H9 (cell line): Measurements from ENCODE around the gene HES4. TPM values are rescaled to one million over a fixed set of nuclear protein-coding genes. Genes with fewer than 3 reads are reported as not detected.

Source experiments
- DNase-seq: peaks from one replicate; pipeline ENCODE4 v3.0.0-alpha.2; 2017
- H2AFZ ChIP-seq: one replicate; pipeline ENCODE4 v1.6.1; 2013; ENCODE audit warnings: mild to moderate bottlenecking, low read length, control low read depth, moderate library complexity
- H2AK5ac ChIP-seq: 2 replicates; pipeline ENCODE4 v1.6.1; 2013; ENCODE audit warnings: low read length, control low read depth, mixed read lengths; ENCODE audit not compliant: insufficient read length
- H2BK120ac ChIP-seq: one replicate; pipeline ENCODE4 v1.6.1; 2013; ENCODE audit warnings: low read depth, mild to moderate bottlenecking, low read length, control low read depth, inconsistent platforms; ENCODE audit not compliant: poor library complexity, severe bottlenecking
- H2BK12ac ChIP-seq: 2 replicates; pipeline ENCODE4 v1.6.1; 2013; ENCODE audit warnings: low read length, control low read depth, mixed read lengths, low read depth; ENCODE audit not compliant: insufficient read length
- H2BK15ac ChIP-seq: 2 replicates; pipeline ENCODE4 v1.6.1; 2013; ENCODE audit warnings: low read depth, low read length, control low read depth
- H2BK20ac ChIP-seq: one replicate; pipeline ENCODE4 v1.6.1; 2013; ENCODE audit warnings: low read depth, mild to moderate bottlenecking, low read length, control low read depth, inconsistent platforms; ENCODE audit not compliant: poor library complexity, severe bottlenecking
- H2BK5ac ChIP-seq: 2 replicates; pipeline ENCODE4 v1.6.1; 2013; ENCODE audit warnings: low read length, control low read depth, mixed read lengths; ENCODE audit not compliant: insufficient read length
- H3K14ac ChIP-seq: 2 replicates; pipeline ENCODE4 v1.6.1; 2013; ENCODE audit warnings: low read length, control low read depth; ENCODE audit not compliant: insufficient read depth
- H3K18ac ChIP-seq: 2 replicates; pipeline ENCODE4 v1.6.1; 2013; ENCODE audit warnings: low read depth, mild to moderate bottlenecking, mixed read lengths, low read length, control low read depth; ENCODE audit not compliant: insufficient read length
- H3K23ac ChIP-seq: 2 replicates; pipeline ENCODE4 v1.6.1; 2013; ENCODE audit warnings: low read length, control low read depth, mixed read lengths, low read depth; ENCODE audit not compliant: insufficient read length
- H3K23me2 ChIP-seq: 2 replicates; pipeline ENCODE4 v1.6.1; 2013; ENCODE audit warnings: low read depth, mild to moderate bottlenecking, mixed read lengths, low read length, control low read depth; ENCODE audit not compliant: insufficient read length, poor library complexity, severe bottlenecking
- H3K27ac ChIP-seq: 2 replicates; pipeline ENCODE4 v1.5.1; 2013; ENCODE audit warnings: low read length, control low read depth, mixed read lengths, low read depth; ENCODE audit not compliant: insufficient read length
- H3K27me3 ChIP-seq: 2 replicates; pipeline ENCODE4 v1.6.1; 2013; ENCODE audit warnings: low read length, control low read depth, inconsistent platforms; ENCODE audit not compliant: insufficient read depth
- H3K4ac ChIP-seq: 2 replicates; pipeline ENCODE4 v1.6.1; 2013; ENCODE audit warnings: low read depth, mild to moderate bottlenecking, control low read depth, inconsistent platforms, low read length, moderate library complexity
- H3K4me1 ChIP-seq: 2 replicates; pipeline ENCODE4 v1.6.1; 2013; ENCODE audit warnings: low read length, control low read depth, inconsistent platforms; ENCODE audit not compliant: insufficient read depth
- H3K4me2 ChIP-seq: 2 replicates; pipeline ENCODE4 v1.6.1; 2013; ENCODE audit warnings: low read length, control low read depth, mixed read lengths; ENCODE audit not compliant: insufficient read length, insufficient read depth
- H3K56ac ChIP-seq: 2 replicates; pipeline ENCODE4 v1.6.1; 2013; ENCODE audit warnings: low read depth, mild to moderate bottlenecking, mixed read lengths, low read length, control low read depth; ENCODE audit not compliant: insufficient read length
- H3K79me1 ChIP-seq: 2 replicates; pipeline ENCODE4 v1.6.1; 2013; ENCODE audit warnings: low read depth, mild to moderate bottlenecking, moderate library complexity, low read length, control low read depth, inconsistent platforms; ENCODE audit not compliant: insufficient read depth, poor library complexity, severe bottlenecking
- H3K79me2 ChIP-seq: 2 replicates; pipeline ENCODE4 v1.6.1; 2013; ENCODE audit warnings: low read length, control low read depth, inconsistent platforms; ENCODE audit not compliant: insufficient read depth
- H3K9ac ChIP-seq: 2 replicates; pipeline ENCODE4 v1.6.1; 2013; ENCODE audit warnings: low read length, control low read depth, mixed read lengths; ENCODE audit not compliant: insufficient read length; ENCODE audit errors: extremely low read depth
- H3K9me3 ChIP-seq: one replicate; pipeline ENCODE4 v1.6.1; 2013; ENCODE audit warnings: low read depth, low read length, inconsistent platforms; ENCODE audit not compliant: control insufficient read depth
- H3T11ph ChIP-seq: one replicate; pipeline ENCODE4 v1.6.1; 2013; ENCODE audit warnings: mild to moderate bottlenecking, low read length, control low read depth, inconsistent platforms
- H4K20me1 ChIP-seq: one replicate; pipeline ENCODE4 v1.6.1; 2013; ENCODE audit not compliant: control insufficient read depth, insufficient read length, insufficient read depth
- H4K5ac ChIP-seq: 2 replicates; pipeline ENCODE4 v1.6.1; 2013; ENCODE audit warnings: low read depth, mild to moderate bottlenecking, mixed read lengths, low read length, control low read depth; ENCODE audit not compliant: insufficient read length
- H4K8ac ChIP-seq: replicated peaks from 2 replicates; pipeline ENCODE4 v1.6.1; 2013; ENCODE audit warnings: low read length, control low read depth, mixed read lengths, low read depth; ENCODE audit not compliant: insufficient read length
- H4K91ac ChIP-seq: 2 replicates; pipeline ENCODE4 v1.6.1; 2013; ENCODE audit warnings: low read depth, mild to moderate bottlenecking, moderate library complexity, mixed read lengths, low read length, control low read depth; ENCODE audit not compliant: insufficient read length
- H3K27ac Mint-ChIP-seq, 3 experiments: 2 replicates in 2 of 3; 3 replicates in 1 of 3; pipeline ENCODE4 v1.8.0; 2020 to 2021; ENCODE audit warnings: mixed read lengths in 3 of 3, mild to moderate bottlenecking in 1 of 3, moderate library complexity in 1 of 3
- H3K27me3 Mint-ChIP-seq: 2 replicates; pipeline ENCODE4 v1.8.0; 2021; ENCODE audit warnings: low read depth, mild to moderate bottlenecking, moderate library complexity, mixed read lengths
- H3K36me3 Mint-ChIP-seq, 3 experiments: 2 replicates in 2 of 3; 3 replicates in 1 of 3; pipeline ENCODE4 v1.8.0; 2020 to 2021; ENCODE audit warnings: low read depth in 3 of 3, mixed read lengths in 3 of 3; ENCODE audit not compliant: insufficient read depth in 1 of 3
- H3K4me1 Mint-ChIP-seq, 2 experiments: 2 replicates each; pipeline ENCODE4 v1.8.0; 2020; ENCODE audit warnings: mixed read lengths in 2 of 2
- H3K4me3 Mint-ChIP-seq, 2 experiments: 2 replicates in 1 of 2; 3 replicates in 1 of 2; pipeline ENCODE4 v1.8.0; 2020 to 2021; ENCODE audit warnings: mild to moderate bottlenecking in 2 of 2, mixed read lengths in 2 of 2, moderate library complexity in 1 of 2
- H3K9me3 Mint-ChIP-seq, 2 experiments: 2 replicates in 1 of 2; 3 replicates in 1 of 2; pipeline ENCODE4 v1.8.0; 2020; ENCODE audit warnings: mild to moderate bottlenecking in 2 of 2, mixed read lengths in 2 of 2, moderate library complexity in 1 of 2
- WGBS: extraction: QIAGEN DNeasy Blood & Tissue Kit; methylation state at CpG from one replicate; pipeline ENCODE4 v1.1.7; 2013; ENCODE audit warnings: missing lambda C conversion rate, low lambda C conversion rate, mixed read lengths; ENCODE audit not compliant: insufficient read length; ENCODE audit errors: extremely low coverage; 5-methylcytosine and 5-hydroxymethylcytosine counted together
- total RNA-seq: library from RNA; stranded (reverse); gene quantifications from 2 replicates; pipeline ENCODE4 v1.2.1, GENCODE V29; 2021
- TF ChIP-seq, protein P1 (sequence below): fragments of 200-600 bp; sonication (generic); conservative IDR thresholded peaks from 3 replicates; pipeline ENCODE4 v1.8.0; 2021; ENCODE audit warnings: antibody characterized with exemption, mild to moderate bottlenecking

HES4 gene
- total RNA-seq, 1 experiment from 2014 or later = 4.0 TPM

- Histone ChIP-seq H4K5ac (no peak overlapping the region), H3K9me3 (no peaks in the 10 kb centered on the region), H3K4ac (no peak overlapping the region), H4K20me1 (peaks cover 3% of the 10 kb centered on the region), H3K23ac (no peak overlapping the region), H3K4me2 (no peak overlapping the region), H3K56ac (no peak overlapping the region), H3K79me1 (no peaks in the 10 kb centered on the region), H3T11ph (no peak overlapping the region), H2AFZ (no peak overlapping the region), H2BK12ac (no peak overlapping the region), H2BK5ac (no peak overlapping the region), H2AK5ac (no peak overlapping the region), H3K27me3 (no peaks in the 10 kb centered on the region; the same call in 1 of the 2 replicates), H3K9ac (no peak overlapping the region), H3K23me2 (no peaks in the 10 kb centered on the region), H4K8ac (no peak overlapping the region), H3K18ac (no peak overlapping the region), H2BK20ac (no peak overlapping the region), H3K14ac (no peak overlapping the region), H3K4me1 (no peaks in the 10 kb centered on the region), H3K27ac (no peak overlapping the region), H4K91ac (no peak overlapping the region), H3K79me2 (no peaks in the 10 kb centered on the region), H2BK15ac (no peak overlapping the region), H2BK120ac (no peak overlapping the region)
- H3K9me3 Mint-ChIP-seq = no peaks in the 10 kb centered on the region; a peak in 1 of 5 replicates
- no peaks in the 10 kb centered on the region; a peak in 1 of 4 replicates for H3K4me1 Mint-ChIP-seq
- H3K27me3 Mint-ChIP-seq = no peaks in the 10 kb centered on the region; the same call in 1 of the 2 replicates
- no peak for DNase-seq
- no CpG with 5 or more reads among the region's 26 CpGs for WGBS
- TF ChIP-seq, protein P1, sequence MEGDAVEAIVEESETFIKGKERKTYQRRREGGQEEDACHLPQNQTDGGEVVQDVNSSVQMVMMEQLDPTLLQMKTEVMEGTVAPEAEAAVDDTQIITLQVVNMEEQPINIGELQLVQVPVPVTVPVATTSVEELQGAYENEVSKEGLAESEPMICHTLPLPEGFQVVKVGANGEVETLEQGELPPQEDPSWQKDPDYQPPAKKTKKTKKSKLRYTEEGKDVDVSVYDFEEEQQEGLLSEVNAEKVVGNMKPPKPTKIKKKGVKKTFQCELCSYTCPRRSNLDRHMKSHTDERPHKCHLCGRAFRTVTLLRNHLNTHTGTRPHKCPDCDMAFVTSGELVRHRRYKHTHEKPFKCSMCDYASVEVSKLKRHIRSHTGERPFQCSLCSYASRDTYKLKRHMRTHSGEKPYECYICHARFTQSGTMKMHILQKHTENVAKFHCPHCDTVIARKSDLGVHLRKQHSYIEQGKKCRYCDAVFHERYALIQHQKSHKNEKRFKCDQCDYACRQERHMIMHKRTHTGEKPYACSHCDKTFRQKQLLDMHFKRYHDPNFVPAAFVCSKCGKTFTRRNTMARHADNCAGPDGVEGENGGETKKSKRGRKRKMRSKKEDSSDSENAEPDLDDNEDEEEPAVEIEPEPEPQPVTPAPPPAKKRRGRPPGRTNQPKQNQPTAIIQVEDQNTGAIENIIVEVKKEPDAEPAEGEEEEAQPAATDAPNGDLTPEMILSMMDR = no peak
- H3K27ac Mint-ChIP-seq = no peak overlapping the region; a peak in 1 of 7 replicates
- peaks cover 10 to 53% (median 45%) of the 10 kb centered on the region in 3 experiments for H3K36me3 Mint-ChIP-seq
- no peak overlapping the region for H3K4me3 Mint-ChIP-seq
Measured at GRCh38 chr1:1046767-1047166, 46.9 kb upstream of the HES4 start.
